Stimulated activated CD4-positive, alpha-beta T cell treated with anti-CD3 and anti-CD28 coated beads, TNF-alpha, amount 100 ng/mL, for 24 hours (primary cell): ENCODE results near the gene KCNK1.
"Not testable (repeated sequence)": the region's sequence is repeated elsewhere in the genome, so short reads cannot be mapped to it uniquely, and the experiment has no call there.

Experiments used
- DNase-seq, 3 experiments: peaks; one replicate each; pipeline ENCODE4 v3.0.0-alpha.2; 2020; ENCODE audit warnings: low read depth in 3 of 3

The KCNK1 gene

GRCh38 chr1:233667741-233668140 lies 53.8 kb downstream of the KCNK1 start:
- no peak for DNase-seq

- DNase-seq: no peak
Observed at GRCh38 chr1:233668146-233668724, 54.3 kb downstream of the KCNK1 start.

- no peak for DNase-seq
Observed at GRCh38 chr1:233668725-233669294, 54.9 kb downstream of the KCNK1 start.

- DNase-seq: not testable (repeated sequence)
Observed at GRCh38 chr1:233670363-233670762, 56.5 kb downstream of the KCNK1 start.

GRCh38 chr1:233671286-233671685 lies 57.4 kb downstream of the KCNK1 start:
- no peak for DNase-seq

- no peak for DNase-seq
Observed at GRCh38 chr1:233672732-233673131, 58.8 kb downstream of the KCNK1 start.

GRCh38 chr1:233673261-233673946 lies 59.5 kb downstream of the KCNK1 start:
- no peak for DNase-seq

- DNase-seq: no peak
Observed at GRCh38 chr1:233673947-233674431, 60.1 kb downstream of the KCNK1 start.

- DNase-seq: no peak
Observed at GRCh38 chr1:233675446-233675845, 61.5 kb downstream of the KCNK1 start.

GRCh38 chr1:233675893-233676292 lies 62.0 kb downstream of the KCNK1 start:
- no peak for DNase-seq

GRCh38 chr1:233677690-233678354 lies 63.9 kb downstream of the KCNK1 start:
- no peak for DNase-seq

GRCh38 chr1:233679030-233679429 lies 65.1 kb downstream of the KCNK1 start:
- no peak for DNase-seq

- DNase-seq: no peak
Observed at GRCh38 chr1:233679591-233680373, 65.9 kb downstream of the KCNK1 start.

GRCh38 chr1:233681285-233681684 lies 67.4 kb downstream of the KCNK1 start:
- no peak for DNase-seq

- DNase-seq: not testable (repeated sequence)
Observed at GRCh38 chr1:233686653-233687052, 72.7 kb downstream of the KCNK1 start.

- no peak for DNase-seq
Observed at GRCh38 chr1:233689017-233689747, 75.3 kb downstream of the KCNK1 start.

- DNase-seq: no peak
Observed at GRCh38 chr1:233689748-233690254, 75.9 kb downstream of the KCNK1 start.

- DNase-seq: no peak
Observed at GRCh38 chr1:233695901-233696300, 82.0 kb downstream of the KCNK1 start.

- no peak for DNase-seq
Observed at GRCh38 chr1:233700338-233700737, 86.4 kb downstream of the KCNK1 start.

GRCh38 chr1:233704170-233704897 lies 90.4 kb downstream of the KCNK1 start:
- DNase-seq: no peak
